ENCODE data around the gene MRGPRX3. TPM values are rescaled to one million over a fixed set of nuclear protein-coding genes. Genes with fewer than 3 reads are reported as not detected.

MRGPRX3 gene
- total and polyA plus RNA-seq, 4 donors, result 0.12 to 0.18 TPM; not detected in 2

DNA sequence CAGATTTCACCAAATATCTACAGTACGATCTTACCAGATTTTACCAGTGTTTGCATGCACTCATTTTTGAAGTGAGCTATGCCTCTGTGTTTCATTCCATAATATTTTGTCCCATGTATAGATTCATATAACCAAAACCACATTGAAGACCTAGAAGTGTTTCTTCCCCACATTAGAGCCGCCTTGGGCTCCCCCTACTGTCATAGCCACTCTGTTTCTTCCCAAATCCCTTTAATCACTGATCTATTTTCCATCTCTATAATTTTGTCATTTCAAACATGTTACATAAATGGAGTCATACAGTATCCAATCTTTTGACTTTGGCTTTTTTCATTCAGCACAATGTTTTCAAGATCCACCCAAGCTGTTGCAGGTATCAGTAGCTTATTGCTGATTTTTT is 12.7 kb downstream of the MRGPRX3 start:
- no peaks in the 10 kb centered on the region for H3K36me3 ChIP-seq (ENCODE audit: control insufficient read depth in 4 of 4, insufficient read depth in 4 of 4, low read length in 4 of 4)
- H3K4me3 ChIP-seq, result no peak overlapping the region
- TF ChIP-seq, protein P1, sequence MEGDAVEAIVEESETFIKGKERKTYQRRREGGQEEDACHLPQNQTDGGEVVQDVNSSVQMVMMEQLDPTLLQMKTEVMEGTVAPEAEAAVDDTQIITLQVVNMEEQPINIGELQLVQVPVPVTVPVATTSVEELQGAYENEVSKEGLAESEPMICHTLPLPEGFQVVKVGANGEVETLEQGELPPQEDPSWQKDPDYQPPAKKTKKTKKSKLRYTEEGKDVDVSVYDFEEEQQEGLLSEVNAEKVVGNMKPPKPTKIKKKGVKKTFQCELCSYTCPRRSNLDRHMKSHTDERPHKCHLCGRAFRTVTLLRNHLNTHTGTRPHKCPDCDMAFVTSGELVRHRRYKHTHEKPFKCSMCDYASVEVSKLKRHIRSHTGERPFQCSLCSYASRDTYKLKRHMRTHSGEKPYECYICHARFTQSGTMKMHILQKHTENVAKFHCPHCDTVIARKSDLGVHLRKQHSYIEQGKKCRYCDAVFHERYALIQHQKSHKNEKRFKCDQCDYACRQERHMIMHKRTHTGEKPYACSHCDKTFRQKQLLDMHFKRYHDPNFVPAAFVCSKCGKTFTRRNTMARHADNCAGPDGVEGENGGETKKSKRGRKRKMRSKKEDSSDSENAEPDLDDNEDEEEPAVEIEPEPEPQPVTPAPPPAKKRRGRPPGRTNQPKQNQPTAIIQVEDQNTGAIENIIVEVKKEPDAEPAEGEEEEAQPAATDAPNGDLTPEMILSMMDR (IDR thresholded peaks at IDR 0.05; ENCODE audit: control extremely low read depth, extremely low read depth), result no peak
- DNase-seq (no peak), ATAC-seq (ENCODE audit: insufficient read depth, low FRiP score) (no peak)
- 51 to 70% methylated on average over 2 of the region's 2 CpGs for WGBS, 2 donors
- peaks cover 0 to 3% (median 0%) of the 10 kb centered on the region in 4 donors for H3K9me3 ChIP-seq (ENCODE audit: control insufficient read depth in 4 of 4, insufficient read depth in 3 of 4, low read length in 3 of 4)
- no peak overlapping the region for H3K9ac ChIP-seq (ENCODE audit: insufficient read depth in 1 of 2, low read length in 2 of 2)
- H3K27ac ChIP-seq (ENCODE audit: low read depth in 1 of 2, low read length in 1 of 2), result no peak overlapping the region
- H3K27me3 ChIP-seq (ENCODE audit: control insufficient read depth in 3 of 3, insufficient read depth in 3 of 3, low read length in 2 of 3), result peaks cover 0 to 2% (median 0%) of the 10 kb centered on the region in 3 donors
- no peaks in the 10 kb centered on the region for H3K4me1 ChIP-seq (ENCODE audit: control insufficient read depth in 5 of 5, insufficient read depth in 5 of 5, low read length in 5 of 5)

DNA sequence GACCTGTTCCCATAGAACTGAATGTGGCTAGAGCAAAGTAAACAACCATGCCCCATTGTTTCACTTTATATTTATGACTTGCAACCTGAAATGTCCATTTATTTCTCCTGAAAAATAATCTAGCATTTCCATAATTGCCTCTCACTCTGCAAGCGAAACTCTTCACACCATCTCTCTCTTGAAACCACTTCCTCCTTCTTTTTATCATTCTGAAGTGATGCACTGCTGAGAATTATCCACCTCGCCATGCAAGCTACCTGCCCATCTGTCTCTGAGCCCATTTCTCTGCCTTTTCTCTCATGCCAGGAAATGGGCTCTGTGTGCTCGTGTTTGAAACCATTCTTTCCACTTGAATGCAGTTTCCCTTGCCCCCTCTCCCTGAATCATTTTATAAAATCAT is 13.5 kb downstream of the MRGPRX3 start:
- H3K27ac ChIP-seq (ENCODE audit: low read depth in 1 of 2, low read length in 1 of 2), result no peak overlapping the region
- H3K4me3 ChIP-seq, result no peak overlapping the region
- peaks cover 0 to 6% (median 0%) of the 10 kb centered on the region in 3 donors for H3K27me3 ChIP-seq (ENCODE audit: control insufficient read depth in 3 of 3, insufficient read depth in 3 of 3, low read length in 2 of 3)
- WGBS, 2 donors, result 51 to 62% methylated on average over 3 of the region's 3 CpGs
- TF ChIP-seq, protein P1 (IDR thresholded peaks at IDR 0.05; ENCODE audit: control extremely low read depth, extremely low read depth), result no peak
- H3K9ac ChIP-seq (ENCODE audit: insufficient read depth in 1 of 2, low read length in 2 of 2), result no peak overlapping the region
- no peaks in the 10 kb centered on the region for H3K4me1 ChIP-seq (ENCODE audit: control insufficient read depth in 5 of 5, insufficient read depth in 5 of 5, low read length in 5 of 5)
- H3K36me3 ChIP-seq (ENCODE audit: control insufficient read depth in 4 of 4, insufficient read depth in 4 of 4, low read length in 4 of 4), result no peaks in the 10 kb centered on the region
- no peak for ATAC-seq (ENCODE audit: insufficient read depth, low FRiP score)
- peaks cover 0 to 3% (median 0%) of the 10 kb centered on the region in 4 donors for H3K9me3 ChIP-seq (ENCODE audit: control insufficient read depth in 4 of 4, insufficient read depth in 3 of 4, low read length in 3 of 4)
- DNase-seq, result no peak

- ATAC-seq (ENCODE audit: insufficient read depth, low FRiP score) (no peak), DNase-seq (no peak)
- Histone ChIP-seq H3K4me3 (no peak overlapping the region), H3K9me3 (ENCODE audit: control insufficient read depth in 4 of 4, insufficient read depth in 3 of 4, low read length in 3 of 4) (peaks cover 0 to 3% (median 0%) of the 10 kb centered on the region in 4 donors), H3K36me3 (ENCODE audit: control insufficient read depth in 4 of 4, insufficient read depth in 4 of 4, low read length in 4 of 4) (no peaks in the 10 kb centered on the region), H3K4me1 (ENCODE audit: control insufficient read depth in 5 of 5, insufficient read depth in 5 of 5, low read length in 5 of 5) (no peaks in the 10 kb centered on the region), H3K27me3 (ENCODE audit: control insufficient read depth in 3 of 3, insufficient read depth in 3 of 3, low read length in 2 of 3) (peaks cover 0 to 6% (median 0%) of the 10 kb centered on the region in 3 donors), H3K27ac (ENCODE audit: low read depth in 1 of 2, low read length in 1 of 2) (no peak overlapping the region), H3K9ac (ENCODE audit: insufficient read depth in 1 of 2, low read length in 2 of 2) (no peak overlapping the region)
- WGBS, 2 donors, result 72 to 81% methylated on average over 3 of the region's 3 CpGs
- TF ChIP-seq, protein P1 (IDR thresholded peaks at IDR 0.05; ENCODE audit: control extremely low read depth, extremely low read depth), result no peak
Observed at GRCh38 chr11:18151581-18151980, 19.2 kb downstream of the MRGPRX3 start.

GRCh38 chr11:18168372-18168771 is 36.0 kb downstream of the MRGPRX3 start:
- H3K27me3 ChIP-seq (ENCODE audit: control insufficient read depth in 3 of 3, insufficient read depth in 3 of 3, low read length in 2 of 3), result no peaks in the 10 kb centered on the region
- ATAC-seq (ENCODE audit: insufficient read depth, low FRiP score) (no peak), DNase-seq (no peak)
- H3K36me3 ChIP-seq (ENCODE audit: control insufficient read depth in 4 of 4, insufficient read depth in 4 of 4, low read length in 4 of 4), result no peaks in the 10 kb centered on the region
- H3K4me3 ChIP-seq, result no peak overlapping the region
- H3K4me1 ChIP-seq (ENCODE audit: control insufficient read depth in 5 of 5, insufficient read depth in 5 of 5, low read length in 5 of 5), result no peaks in the 10 kb centered on the region
- TF ChIP-seq, protein P1 (IDR thresholded peaks at IDR 0.05; ENCODE audit: control extremely low read depth, extremely low read depth), result no peak
- no peak overlapping the region for H3K9ac ChIP-seq (ENCODE audit: insufficient read depth in 1 of 2, low read length in 2 of 2)
- WGBS, 2 donors, result 53 to 76% methylated on average over 1 of the region's 1 CpG
- no peaks in the 10 kb centered on the region for H3K9me3 ChIP-seq (ENCODE audit: control insufficient read depth in 4 of 4, insufficient read depth in 3 of 4, low read length in 3 of 4)
- no peak overlapping the region for H3K27ac ChIP-seq (ENCODE audit: low read depth in 1 of 2, low read length in 1 of 2)

Data from lung (tissue), 12 donors.